ENCODE measurements around the gene CHTF18.
"Not testable (repeated sequence)": the region's sequence is repeated elsewhere in the genome, so short reads cannot be mapped to it uniquely, and the experiment has no call there.

Gene CHTF18

GRCh38 chr16:833411-833810 is 45.0 kb downstream of the CHTF18 start:
- in situ Hi-C loops (cut with HindIII; ENCODE audit: low sequenced_read_pairs) = no loop called here
- no peak for TF ChIP-seq CTCF (IDR thresholded peaks at IDR 0.05; ENCODE audit: low read depth, low read length)

GRCh38 chr16:835373-835772 is 47.0 kb downstream of the CHTF18 start:
- in situ Hi-C loops (cut with HindIII; ENCODE audit: low sequenced_read_pairs) = no loop called here
- no peak overlapping the region for H3K4me3 ChIP-seq (ENCODE audit: low read depth, low read length)
- no peak for TF ChIP-seq CTCF (IDR thresholded peaks at IDR 0.05; ENCODE audit: low read depth, low read length)
- no peak for DNase-seq (ENCODE audit: low read depth, low spot score)

More at GRCh38 chr16:833411-833810, 45.0 kb downstream of the CHTF18 start:
- no peak for DNase-seq (ENCODE audit: low read depth, low spot score)
- H3K4me3 ChIP-seq (ENCODE audit: low read depth, low read length) = no peak overlapping the region

- TF ChIP-seq CTCF (IDR thresholded peaks at IDR 0.05; ENCODE audit: low read depth, low read length) = no peak
- no peak for DNase-seq (ENCODE audit: low read depth, low spot score)
- in situ Hi-C loops (cut with HindIII; ENCODE audit: low sequenced_read_pairs) = no loop called here
- no peak overlapping the region for H3K4me3 ChIP-seq (ENCODE audit: low read depth, low read length)
Measured at GRCh38 chr16:836221-836620, 47.8 kb downstream of the CHTF18 start.

- in situ Hi-C loops (cut with HindIII; ENCODE audit: low sequenced_read_pairs); H3K4me3 ChIP-seq (ENCODE audit: low read depth, low read length); DNase-seq (ENCODE audit: low read depth, low spot score): not testable (repeated sequence)
Measured at GRCh38 chr16:836822-837221, 48.4 kb downstream of the CHTF18 start.

- in situ Hi-C loops (cut with HindIII; ENCODE audit: low sequenced_read_pairs) = no loop called here
- DNase-seq (ENCODE audit: low read depth, low spot score) = no peak
- no peak overlapping the region for H3K4me3 ChIP-seq (ENCODE audit: low read depth, low read length)
- TF ChIP-seq CTCF (IDR thresholded peaks at IDR 0.05; ENCODE audit: low read depth, low read length) = no peak
Measured at GRCh38 chr16:838741-839140, 50.3 kb downstream of the CHTF18 start.

GRCh38 chr16:839643-840408 is 51.4 kb downstream of the CHTF18 start:
- DNase-seq (ENCODE audit: low read depth, low spot score) = no peak
- H3K4me3 ChIP-seq (ENCODE audit: low read depth, low read length) = no peak overlapping the region
- in situ Hi-C loops (cut with HindIII; ENCODE audit: low sequenced_read_pairs) = no loop called here
- no peak for TF ChIP-seq CTCF (IDR thresholded peaks at IDR 0.05; ENCODE audit: low read depth, low read length)

- H3K4me3 ChIP-seq (ENCODE audit: low read depth, low read length) = no peak overlapping the region
- no peak for DNase-seq (ENCODE audit: low read depth, low spot score)
- no peak for TF ChIP-seq CTCF (IDR thresholded peaks at IDR 0.05; ENCODE audit: low read depth, low read length)
- in situ Hi-C loops (cut with HindIII; ENCODE audit: low sequenced_read_pairs) = no loop called here
Measured at GRCh38 chr16:840561-841454, 52.4 kb downstream of the CHTF18 start.
